HG03378 (cell line): ENCODE results near the gene PRR35.

Source experiments
- ATAC-seq: cut with Tn5 transposase; IDR thresholded peaks from one replicate; pipeline ENCODE4 v1.9.1; 2021; ENCODE audit warnings: mild to moderate bottlenecking, moderate library complexity; ENCODE audit not compliant: unreplicated experiment

The PRR35 gene

GRCh38 chr16:546909-547770, 13.1 kb upstream of the PRR35 start:
- ATAC-seq: no peak

- no peak for ATAC-seq
These were observed 11.6 kb upstream of the PRR35 start for GRCh38 chr16:548586-548985.

- ATAC-seq: no peak
These were observed 10.5 kb upstream of the PRR35 start for GRCh38 chr16:549544-550263.

GRCh38 chr16:551210-551609, 9.0 kb upstream of the PRR35 start:
- no peak for ATAC-seq

DNA sequence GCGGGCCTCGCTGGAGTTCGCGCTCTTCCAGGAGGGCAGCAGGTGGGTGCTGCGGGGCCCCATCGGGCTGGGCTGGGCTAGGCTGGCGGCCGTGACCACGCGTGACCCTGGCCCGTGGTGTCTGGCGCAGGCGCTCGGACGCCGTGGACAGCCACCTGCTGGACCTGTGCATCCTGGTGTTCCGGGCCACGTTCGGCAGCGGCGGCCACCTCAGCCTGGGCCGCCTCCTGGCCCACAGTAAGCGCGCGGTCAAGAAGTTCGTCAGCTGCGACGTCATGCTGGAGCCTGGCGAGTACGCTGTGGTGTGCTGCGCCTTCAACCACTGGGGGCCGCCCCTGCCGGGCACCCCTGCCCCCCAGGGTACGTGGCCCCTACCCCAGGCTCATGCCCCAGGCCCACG, 8.0 kb upstream of the PRR35 start:
- no peak for ATAC-seq

- ATAC-seq: no peak
These were observed 6.4 kb upstream of the PRR35 start for GRCh38 chr16:553601-554296.

DNA sequence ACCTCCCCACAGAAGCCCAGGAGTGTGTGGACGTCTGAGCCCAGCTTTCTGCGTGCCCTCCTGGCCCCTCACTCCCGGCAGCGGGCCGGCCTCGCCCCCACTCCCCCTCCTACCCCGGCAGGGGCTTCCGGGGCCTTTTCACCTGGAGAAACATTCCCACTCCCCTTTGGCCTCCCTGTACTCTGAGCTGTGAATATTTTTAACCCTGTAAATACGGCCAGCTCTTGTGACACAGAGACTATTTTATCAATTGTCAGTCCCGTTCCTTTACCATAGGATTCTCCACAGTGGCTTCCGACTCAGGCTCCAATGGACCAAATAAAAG, 5.9 kb upstream of the PRR35 start:
- no peak for ATAC-seq

- ATAC-seq: no peak
These were observed 5.4 kb upstream of the PRR35 start for GRCh38 chr16:554640-555365.

DNA sequence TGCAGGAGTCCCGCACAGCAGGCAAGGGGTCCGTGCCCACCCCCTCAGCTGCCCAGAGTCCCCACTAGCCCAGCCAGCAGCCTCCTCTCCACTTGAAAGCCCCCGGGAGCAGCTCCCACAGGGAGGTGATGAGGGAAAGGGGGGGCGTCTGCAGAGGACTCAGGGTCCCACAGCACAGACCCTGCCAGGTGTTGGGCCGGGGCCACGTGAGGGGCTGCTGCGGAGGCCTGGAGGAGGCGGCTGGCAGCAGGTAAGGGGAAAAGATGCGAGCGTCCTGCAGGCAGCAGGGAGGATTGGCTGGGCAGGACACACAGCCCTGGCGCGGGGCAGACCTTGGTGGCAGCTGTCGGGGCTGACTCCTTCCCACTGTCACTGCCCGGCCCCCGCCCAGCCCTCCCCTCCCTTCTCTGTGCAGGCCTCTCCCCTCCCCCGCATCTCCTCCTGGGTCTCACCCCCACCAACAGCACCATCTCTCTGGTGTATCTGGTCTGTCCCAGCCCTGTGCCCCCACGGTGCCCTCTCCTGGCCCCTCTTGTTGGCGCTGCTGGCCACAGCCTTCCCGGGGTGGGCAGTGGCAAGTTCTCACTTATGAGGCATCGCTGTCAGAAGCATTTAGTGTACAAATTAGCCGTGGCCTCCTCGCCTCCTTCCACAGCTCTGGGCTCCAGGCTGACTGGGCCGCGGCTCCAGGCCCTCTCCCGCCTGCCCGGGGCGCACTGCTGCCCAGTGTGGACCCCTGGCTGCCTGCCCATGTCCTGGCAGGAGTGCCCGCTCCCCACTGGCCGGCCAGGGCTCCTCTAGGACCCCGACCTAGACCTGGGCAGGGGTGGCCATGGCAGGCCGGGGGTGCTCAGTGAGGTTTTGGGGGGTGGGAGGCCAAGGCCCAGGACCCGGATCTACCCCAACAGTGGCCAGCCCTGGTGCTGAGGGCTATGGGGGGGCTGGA, 4.4 kb upstream of the PRR35 start:
- ATAC-seq: no peak

DNA sequence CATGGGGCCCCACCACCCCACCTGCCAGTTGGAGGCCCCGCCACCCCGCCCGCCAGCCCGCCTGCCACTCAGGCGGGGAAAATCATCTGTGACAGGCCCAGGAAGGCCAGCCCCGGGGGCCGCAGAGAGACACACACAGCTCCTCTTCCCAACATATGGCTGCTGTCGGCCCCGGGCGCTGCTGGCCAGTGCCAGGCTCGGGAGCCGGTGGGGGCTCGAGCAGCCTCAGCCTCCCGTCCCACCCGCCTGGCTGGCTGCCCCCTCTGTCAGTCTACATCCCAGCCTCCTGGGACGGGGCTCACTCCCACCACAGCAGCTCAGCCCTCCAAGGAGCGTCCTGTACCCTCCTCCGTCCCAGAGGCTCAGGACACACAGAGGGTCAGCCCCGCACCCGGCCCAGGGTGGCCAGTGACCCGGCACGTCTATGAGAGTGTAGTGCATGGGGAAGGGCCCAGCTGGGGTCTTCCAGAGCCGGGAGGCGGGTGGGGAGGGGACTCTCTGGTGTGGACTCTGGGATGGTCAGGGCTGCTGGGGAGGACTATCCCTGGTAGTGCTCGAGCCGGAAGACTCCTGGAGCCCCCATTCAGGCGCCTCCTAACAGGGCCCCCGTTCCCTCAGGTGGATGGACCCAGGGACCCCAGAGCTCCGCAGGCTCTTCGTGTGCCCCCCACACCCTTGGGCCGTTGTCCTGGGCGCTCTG, 3.6 kb upstream of the PRR35 start:
- ATAC-seq: no peak

GRCh38 chr16:557463-558297, 2.5 kb upstream of the PRR35 start:
- ATAC-seq: no peak

DNA sequence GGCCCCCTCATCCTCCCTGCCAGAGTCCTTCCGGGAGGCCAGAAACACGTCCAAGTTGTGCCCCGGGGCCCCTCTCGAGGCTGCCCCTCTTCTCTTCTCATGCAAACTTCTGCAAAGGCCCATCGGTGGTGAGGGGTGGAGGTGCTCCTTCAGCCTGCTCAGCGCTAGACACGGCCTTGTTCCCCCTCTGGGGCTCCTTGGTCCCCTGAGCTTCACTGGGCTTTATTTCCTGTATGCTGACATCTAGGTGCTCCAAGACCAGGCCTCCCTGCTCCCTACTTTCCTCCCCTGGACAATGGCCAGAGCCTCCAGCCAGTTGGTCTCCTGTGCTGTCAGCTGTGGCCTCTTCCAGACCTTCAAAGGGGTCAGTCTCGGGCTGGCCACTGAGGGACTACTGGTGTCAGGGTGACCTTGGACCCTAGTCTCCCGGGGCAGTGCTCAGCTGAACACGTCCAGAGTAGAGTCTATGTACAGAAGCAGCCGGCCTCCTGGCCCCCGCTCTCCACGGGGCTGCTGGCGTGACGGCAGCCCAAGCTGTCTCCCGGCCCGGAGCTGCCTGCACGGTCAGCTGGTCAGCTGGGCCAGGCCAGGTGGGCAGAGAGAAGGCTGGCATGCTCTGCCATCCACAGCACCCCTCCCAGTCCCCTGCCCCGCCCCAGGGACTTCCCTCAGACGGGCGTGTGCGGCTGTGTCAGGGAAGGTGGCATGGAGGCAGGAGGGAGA, 1.7 kb upstream of the PRR35 start:
- ATAC-seq: no peak

DNA sequence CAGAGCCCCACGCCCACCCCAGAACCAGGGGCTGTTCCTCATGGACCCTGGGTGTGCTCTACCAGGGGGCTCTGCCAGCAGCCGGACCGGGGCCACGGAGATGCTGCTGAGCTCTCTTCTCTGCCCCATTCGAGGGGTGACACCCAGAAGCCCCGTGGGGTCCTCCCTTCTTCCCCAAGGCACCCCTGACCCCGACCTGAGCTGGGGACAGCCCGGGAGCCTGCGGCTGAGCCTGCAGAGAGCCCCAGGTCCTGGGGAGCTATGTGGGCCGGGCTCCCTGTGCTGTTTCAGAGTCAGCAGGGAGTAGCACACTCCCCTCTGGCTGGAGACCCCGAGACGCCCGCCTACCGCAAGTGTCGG, 1.2 kb upstream of the PRR35 start:
- no peak for ATAC-seq

DNA sequence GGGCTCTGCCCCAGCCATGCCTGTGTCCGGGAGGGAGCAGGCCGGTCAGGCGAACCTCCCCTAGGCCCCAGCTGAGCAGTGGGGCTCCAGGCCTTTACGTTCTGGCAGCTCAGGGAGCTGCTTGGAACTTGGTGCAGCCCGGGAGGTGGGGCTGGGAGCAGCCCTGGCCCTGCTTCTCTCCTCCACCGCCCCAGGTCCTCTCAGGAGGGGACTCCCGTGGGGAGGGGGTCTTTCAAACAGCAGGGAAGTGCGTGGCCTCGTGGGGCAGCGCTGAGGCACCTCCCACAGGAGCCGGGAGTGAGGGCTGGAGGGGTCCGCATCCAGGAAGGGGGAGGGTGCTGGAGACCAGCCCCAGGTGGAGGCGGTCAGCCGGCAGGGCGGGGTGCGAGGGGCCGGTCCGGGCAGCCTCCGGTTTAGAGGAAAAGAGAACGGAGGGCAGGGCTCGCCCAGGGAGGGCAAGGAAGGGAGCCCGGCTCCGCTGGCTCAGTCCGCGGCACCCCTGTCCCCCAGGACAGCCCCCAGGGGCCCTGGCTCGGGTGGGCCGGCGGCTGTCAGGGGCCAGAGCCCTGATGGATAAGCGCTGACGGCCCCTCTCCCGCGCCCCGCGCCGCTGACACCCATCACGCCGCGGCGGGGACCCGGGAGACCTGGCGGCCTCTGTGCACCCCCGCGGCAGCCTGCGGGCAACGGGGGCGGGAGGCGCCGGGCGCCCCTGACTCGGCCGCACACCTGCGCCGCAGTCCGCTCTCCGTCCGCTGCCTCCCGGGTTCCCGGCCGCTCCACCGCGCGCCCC, 587 bp upstream of the PRR35 start:
- ATAC-seq: no peak

DNA sequence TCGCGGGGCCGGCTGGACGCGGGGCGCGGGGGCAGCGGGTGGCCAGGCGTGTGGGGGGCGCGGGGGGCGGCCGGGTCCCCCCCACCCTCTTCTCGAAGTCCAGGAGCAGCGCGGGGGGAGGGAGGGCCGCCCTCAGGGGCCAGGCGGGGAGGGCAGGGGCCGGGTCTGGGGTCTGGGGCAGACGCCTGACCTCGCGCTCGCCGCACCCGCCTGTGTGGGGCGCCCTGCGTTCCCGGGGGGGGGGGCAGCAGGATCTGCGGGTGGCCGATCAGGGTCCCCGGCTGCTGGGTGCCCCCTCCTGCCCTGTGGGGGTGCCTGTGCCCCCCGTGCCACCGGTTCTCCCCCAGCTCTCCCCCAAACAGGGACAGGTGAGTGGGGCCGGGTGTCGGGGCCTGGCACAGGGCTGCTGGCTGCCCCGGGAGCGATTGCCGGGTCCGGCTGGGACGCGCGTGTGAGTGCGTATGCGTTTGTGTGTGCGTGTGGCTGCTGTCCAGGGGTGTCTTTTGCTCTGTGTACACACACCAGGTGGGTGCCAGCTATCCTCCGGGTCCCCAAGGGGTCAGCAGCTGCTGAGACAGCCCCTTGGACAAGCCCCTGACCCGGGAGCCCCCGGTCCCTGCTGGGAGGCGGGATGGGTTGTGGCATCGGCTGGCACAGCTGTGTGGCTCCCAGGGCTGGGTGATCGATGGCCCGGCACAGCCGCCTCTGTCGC, 663 bp downstream of the PRR35 start:
- ATAC-seq: no peak

DNA sequence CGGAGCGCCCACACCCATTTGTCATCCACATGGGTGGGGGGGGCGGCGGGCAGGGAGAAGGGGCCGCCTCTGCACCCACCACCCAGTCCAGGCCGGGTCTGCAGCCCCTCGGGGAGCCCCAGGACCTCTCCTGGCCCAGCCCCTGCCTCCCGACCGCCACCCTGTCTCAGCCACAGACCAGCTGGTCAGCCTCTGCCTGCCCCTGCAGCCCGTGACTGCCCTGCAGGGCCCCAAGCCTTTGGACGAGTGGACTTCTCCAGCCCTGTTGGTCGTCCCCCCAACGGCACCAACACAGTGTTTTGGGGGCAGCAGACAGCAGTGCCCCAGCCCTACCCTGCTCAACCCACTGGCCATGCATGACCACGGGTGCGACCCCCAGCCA, 1.2 kb downstream of the PRR35 start:
- ATAC-seq: no peak
